Stomach (tissue), 4 donors: ENCODE data around the gene NTN3.

Source experiments
- CTCF ChIP-seq, 7 experiments: fragments of 450-650 bp in 4 of 7; fragments of 200-600 bp in 3 of 7; sonication (generic) in 3 of 7; IDR thresholded peaks; one replicate each; pipeline ENCODE4 v1.5.1; 2016 to 2019; ENCODE audit warnings: antibody characterized with exemption in 7 of 7, control low read depth in 2 of 7, mild to moderate bottlenecking in 1 of 7
- EP300 ChIP-seq: sonication (generic); formaldehyde crosslinking; IDR thresholded peaks from one replicate; pipeline ENCODE4 v1.6.1; 2017; ENCODE audit warnings: antibody characterized with exemption
- POLR2A ChIP-seq, 4 donors: fragments of 450-650 bp; IDR thresholded peaks; one replicate each; pipeline ENCODE4 v1.6.1; 2016; ENCODE audit warnings: antibody characterized with exemption in 4 of 4, control low read depth in 2 of 4, mild to moderate bottlenecking in 1 of 4, moderate library complexity in 1 of 4
- POLR2AphosphoS5 ChIP-seq, 3 donors: sonication (generic); formaldehyde crosslinking; IDR thresholded peaks; one replicate each; pipeline ENCODE4 v1.6.1; 2016; ENCODE audit warnings: antibody characterized with exemption in 3 of 3

- TF ChIP-seq CTCF (IDR thresholded peaks at IDR 0.05) (no peak), POLR2A (IDR thresholded peaks at IDR 0.05) (no peak), EP300 (no peak), POLR2AphosphoS5 (IDR thresholded peaks at IDR 0.05) (no peak)
These were observed 45.2 kb upstream of the NTN3 start for GRCh38 chr16:2425825-2426430.
